DMS114 treated with DMSO at 0.1 percent for 48 hours (cell line): ENCODE results near the gene PPHLN1.
"Not testable (repeated sequence)": the region's sequence is repeated elsewhere in the genome, so short reads cannot be mapped to it uniquely, and the experiment has no call there.

Source experiments
- DNase-seq: peaks from one replicate; lab custom pipeline; 2025; ENCODE audit not compliant: unreplicated experiment; lab: John Stamatoyannopoulos, UW

The PPHLN1 gene

DNA sequence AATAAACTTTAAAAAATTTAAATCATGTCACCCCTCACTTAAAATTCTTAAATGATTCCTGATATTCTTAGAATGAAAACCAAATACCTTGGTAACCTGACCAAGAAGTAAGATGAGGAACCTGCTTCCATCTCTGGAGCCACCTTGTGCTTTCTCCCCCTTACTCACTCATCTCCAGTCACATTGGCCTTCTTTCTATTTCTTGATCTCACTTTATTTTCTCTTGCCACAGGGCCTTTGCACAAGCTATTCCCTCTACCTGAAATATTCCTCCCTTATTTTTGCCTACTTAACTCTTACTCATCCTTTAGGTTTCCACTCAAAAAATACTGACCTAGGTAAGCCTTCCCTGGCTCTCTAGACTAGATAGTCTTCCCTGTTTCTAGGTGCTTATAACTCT is 5.2 kb upstream of the PPHLN1 start:
- no peak for DNase-seq

DNA sequence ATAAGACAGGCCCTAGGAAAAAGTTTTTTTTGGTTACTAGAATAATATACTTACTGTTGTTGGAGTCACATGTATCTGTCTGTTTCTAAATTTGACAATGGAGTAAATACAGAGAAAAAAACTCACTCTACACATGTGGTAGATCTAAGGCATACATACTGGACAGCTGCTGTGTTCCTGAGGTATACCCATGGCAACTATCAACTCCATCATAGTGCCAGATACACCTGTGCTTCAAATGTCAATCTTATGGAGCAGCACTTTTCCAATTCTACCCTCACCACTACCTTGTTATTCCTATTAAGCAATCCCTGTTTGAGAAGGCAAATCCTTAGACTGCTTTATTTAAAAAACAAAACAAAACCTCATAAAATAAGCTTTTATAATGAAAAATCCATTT is 3.4 kb upstream of the PPHLN1 start:
- DNase-seq: no peak

DNA sequence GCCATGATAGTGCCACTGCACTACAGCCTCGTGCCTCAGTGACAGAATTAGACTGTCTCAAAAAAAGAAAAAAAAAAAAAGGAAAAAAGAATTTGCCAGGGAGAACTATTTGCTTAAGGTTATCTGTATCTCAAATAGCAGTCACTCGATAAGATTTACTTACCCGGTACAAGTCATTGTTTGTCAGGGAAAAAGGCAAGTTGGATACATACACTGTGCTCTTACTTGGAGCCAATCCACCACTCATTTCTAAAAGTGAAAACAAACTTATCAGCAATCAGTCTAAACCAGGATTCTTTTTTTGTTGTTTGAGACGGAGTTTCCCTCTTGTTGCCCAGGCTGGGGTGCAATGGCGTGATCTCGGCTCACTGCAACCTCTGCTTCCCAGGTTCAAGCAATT is 2.1 kb upstream of the PPHLN1 start:
- DNase-seq: no peak

DNA sequence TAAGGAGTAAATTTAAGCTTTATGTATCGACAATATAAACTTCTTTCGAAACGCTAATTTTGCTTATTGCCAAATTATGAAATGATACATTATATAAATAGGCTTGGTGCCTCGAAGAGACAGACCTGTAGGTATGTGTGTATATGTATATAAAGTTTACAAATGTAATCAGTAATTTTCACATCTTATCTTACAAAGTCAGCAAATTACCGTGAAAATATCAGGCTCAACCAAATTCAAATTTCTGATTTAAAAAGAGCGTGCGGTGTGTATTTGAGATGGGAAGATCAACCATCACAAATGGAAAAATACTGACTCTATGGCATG is 678 bp upstream of the PPHLN1 start:
- no peak for DNase-seq

DNA sequence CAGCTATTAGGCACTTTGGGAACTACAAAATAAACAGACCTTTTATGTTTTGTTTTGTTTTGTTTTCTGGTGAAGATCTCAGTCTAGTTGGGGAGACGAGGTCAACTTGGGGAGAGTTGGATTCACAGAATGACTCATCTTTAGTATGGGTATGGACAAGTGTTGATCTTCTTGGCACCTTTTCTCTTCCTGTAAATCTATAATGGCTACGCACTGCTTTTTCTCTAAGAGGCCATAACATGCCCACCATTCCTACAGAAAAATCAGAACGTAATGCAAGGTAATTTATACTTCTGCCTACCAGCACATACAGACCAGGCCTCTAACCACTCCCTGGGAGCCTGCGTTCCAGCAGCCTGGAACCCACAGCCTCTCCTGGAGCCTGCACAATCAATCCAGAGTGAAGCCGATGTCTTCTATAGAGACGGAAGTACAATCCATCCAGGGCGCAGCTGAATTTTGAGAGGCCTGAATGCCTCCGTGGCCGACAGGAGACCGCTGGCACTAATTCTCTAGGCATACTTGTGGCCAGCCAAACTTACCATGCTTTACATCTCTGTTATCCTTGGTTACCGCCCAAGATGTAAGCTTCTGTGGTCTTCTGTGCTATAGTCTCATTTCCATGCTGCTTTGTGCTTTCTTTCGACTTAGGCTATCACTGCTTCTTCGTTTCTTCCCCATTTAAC is 717 bp downstream of the PPHLN1 start:
- peak; percentile 19 for DNase-seq

DNA sequence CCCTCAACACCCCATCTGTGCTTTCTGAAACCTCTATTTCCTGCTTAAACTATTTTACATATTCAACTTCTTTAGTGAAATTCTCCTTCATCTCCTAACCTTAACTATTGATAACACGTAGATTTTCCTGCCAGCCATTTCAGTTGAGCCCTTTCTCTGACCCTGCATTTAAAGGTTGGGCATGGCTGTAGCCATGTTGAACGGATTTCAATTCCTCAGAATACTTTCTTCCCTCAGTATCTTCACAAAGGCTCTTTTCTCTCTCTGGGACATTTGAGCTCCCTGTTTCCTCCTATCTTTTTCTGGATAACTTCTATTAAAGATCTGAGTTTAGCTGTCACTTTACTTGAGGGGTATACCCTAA is 1.2 kb downstream of the PPHLN1 start:
- DNase-seq: no peak

DNA sequence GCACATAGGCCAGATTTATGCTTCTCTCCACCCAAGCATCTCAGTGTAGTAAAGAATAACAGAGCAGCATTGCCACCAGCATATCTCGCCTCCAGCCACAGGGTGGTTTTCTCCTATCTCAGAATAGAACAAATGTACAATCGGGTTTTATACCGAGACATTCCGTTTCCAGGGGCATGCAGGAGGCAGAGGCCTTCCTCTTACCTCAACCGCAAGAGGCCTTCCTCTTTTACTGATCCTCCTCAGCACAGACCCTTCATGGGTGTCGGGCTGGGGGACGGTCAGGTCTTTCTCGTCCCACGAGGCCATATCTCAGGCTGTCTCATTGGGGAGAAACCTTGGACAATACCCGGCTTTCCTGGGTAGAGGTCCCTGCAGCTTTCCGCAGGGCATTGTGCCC is 4.1 kb downstream of the PPHLN1 start:
- DNase-seq: not testable (repeated sequence)

DNA sequence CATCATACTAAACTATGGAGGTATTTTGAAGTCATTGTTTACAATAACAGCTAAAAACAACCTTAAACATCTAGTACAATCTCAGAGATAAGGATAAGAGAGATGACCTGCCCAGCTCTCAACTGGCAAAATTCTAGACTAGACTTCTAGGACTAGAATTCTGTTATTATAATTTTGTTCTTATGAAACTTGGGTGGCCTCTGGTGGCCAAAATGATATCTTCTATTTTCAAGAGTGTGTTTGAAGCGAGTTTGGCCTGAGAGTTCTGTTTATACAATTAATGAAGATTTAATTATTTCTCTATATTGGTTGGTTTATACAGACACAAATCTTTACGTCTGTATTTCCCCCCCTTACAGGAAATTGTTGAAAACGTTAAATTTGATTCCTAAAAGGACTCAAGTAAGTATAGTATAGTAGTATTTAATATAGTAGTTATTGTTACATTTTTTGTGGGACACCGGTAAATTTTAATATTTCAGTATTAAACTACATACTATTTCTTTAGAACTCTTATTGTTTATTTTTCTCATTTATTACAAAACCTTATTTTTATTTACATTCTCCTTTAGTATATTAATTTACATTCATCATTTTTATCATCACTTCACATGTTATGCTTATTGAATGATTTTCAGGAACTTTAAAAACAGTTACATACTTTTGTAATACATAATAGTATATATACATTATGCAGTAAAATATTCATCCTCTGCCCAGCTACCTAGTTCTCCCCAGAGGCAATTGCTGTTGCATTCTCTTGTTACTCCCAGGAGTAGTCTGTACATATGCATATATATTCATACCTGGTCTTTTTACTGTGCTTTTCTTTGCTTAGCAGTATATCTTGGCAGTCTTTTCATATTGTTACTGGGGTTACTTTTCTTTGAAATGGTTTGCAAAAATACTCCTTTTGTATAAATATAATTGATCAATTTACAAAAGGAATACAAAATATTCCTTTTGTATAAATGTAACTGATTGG is 6.6 kb downstream of the PPHLN1 start:
- peak; percentile 60 for DNase-seq

DNA sequence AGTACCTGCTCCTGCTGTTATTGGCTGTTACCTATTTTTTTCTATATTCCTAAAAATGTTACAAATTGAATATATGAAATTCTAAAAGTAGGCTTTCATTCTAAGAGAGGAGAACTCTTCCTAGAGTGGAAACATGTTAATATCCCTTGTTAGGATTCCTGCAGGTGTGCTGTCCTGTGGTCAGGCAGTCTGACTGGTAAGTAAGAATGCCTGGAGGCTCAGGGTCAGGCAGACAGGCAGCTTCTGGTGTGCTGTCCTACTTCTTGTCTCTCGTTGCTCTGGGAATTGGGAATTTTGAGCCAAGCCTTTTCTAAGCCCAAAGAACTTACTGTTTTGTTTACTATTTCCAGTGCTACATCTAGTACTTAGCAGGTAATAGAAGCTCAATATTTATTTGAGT is 10.3 kb downstream of the PPHLN1 start:
- no peak for DNase-seq

DNA sequence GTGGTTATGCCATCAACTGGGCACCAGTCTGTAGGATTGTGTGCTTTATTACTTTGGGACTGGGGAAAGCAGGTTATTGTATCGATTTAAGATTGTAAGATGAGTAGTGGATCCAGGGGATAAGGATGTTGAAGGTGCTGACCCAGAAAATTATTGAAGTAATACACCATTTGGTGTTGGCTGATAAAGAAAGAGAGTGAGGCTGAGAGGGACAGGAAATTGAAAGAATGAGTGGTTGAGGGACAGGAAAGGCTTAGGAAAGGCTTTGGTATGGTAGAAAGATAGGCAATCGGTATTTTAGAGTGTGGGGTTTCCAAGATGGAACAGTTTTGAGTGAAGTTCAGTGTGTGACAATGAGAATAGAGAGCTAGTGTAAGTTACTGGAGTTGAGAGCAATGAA is 12.3 kb downstream of the PPHLN1 start:
- DNase-seq: no peak

DNA sequence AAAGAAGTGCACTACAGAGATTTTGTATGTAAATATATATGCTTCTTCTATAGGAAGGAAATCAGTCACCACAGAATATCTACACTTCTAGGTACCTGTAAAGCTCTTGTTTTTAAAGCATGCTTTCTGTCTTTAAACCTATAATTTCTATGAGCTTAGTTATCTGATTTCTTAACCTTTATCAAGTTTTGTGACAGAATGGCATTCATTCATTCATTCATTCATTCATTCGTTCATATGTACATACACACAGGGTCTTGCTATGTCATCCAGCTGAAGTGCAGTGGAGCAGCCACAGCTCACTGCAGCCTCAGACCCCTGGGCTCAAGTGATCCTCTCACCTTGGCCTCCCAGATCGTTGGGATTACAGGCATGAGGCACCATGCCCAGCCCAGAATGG is 16.1 kb downstream of the PPHLN1 start:
- no peak for DNase-seq

DNA sequence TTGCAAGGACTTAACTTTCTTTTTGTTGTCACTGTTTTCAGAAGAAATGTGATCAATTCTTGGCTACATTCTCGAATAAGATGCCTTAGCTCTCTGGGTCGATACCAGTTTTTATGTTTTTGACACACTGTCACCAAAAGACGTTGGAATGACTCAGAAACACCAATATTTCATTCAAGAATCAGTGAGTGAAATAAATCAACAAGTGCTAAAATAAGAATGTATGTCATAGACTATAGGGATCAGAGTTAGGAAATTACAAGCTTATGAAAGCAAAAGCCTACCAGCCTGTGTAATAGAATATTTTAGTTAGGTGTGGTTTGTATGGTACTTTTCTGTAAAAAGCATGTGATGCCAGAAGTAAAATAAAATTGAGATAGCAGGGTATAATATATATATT is 17.8 kb downstream of the PPHLN1 start:
- no peak for DNase-seq

DNA sequence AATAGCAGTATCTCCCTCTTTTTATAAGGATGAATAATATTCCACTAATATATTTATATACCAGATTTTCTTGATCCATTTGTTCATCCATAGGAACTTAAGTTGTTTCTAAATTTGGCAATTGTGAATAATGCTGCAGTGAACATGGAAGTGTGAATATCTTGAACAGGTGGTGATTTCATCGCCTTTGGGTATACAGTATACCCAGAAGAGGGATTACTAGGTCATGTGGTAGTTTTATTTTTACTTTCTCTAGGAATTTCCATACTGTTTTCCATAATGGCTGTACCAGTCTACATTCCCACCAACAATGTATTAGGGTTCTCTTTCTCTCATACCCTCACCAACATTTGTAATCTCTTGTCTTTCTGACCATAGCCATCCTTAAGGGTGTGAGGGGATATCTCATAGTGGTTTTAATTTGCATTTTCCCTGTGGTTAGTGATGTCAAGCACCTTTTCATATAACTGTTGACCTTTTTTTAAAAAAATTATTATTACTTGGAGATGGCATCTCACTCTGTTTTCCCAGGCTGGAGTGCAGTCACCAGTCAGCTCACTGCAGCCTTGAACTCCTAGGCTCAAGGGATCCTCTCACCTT is 20.5 kb downstream of the PPHLN1 start:
- DNase-seq: no peak

DNA sequence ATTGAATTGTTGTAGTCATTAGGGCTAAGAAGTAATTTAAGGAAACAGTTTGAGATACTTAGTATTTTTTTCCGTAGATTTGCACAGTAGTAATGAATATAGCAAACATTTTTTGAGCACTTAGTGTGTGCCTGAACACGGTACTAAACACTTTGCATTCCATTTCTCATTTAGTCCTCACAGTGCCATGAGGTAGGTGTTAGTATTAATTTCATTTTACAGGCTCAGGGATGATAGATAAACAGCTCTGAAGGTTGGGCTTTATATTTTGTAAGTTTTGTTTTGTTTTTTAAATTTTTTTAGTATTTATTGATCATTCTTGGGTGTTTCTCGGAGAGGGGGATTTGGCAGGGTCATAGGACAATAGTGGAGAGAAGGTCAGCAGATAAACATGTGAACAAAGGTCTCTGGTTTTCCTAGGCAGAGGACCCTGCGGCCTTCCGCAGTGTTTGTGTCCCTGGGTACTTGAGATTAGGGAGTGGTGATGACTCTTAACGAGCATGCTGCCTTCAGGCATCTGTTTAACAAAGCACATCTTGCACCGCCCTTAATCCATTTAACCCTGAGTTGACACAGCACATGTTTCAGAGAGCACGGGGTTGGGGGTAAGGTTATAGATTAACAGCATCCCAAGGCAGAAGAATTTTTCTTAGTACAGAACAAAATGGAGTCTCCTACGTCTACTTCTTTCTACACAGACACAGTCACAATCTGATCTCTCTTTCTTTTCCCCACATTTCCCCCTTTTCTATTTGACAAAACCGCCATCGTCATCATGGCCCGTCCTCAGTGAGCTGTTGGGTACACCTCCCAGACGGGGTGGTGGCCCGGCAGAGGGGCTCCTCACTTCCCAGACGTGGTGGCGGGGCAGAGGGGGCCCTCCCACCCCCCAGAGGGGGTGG is 23.4 kb downstream of the PPHLN1 start:
- not testable (repeated sequence) for DNase-seq

DNA sequence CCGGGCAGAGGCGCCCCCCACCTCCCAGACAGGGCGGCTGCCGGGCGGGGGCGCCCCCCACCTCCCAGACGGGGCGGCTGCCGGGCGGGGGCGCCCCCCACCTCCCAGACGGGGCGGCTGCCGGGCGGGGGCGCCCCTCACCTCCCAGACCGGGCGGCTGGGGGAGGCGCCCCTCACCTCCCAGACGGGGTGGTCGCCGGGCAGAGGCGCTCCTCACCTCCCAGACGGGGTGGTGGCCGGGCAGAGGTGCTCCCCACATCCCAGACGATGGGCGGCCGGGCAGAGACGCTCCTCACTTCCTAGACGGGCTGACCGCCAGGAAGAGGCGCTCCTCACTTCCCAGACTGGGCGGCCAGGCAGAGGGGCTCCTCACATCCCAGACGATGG is 24.0 kb downstream of the PPHLN1 start:
- DNase-seq: not testable (repeated sequence)

DNA sequence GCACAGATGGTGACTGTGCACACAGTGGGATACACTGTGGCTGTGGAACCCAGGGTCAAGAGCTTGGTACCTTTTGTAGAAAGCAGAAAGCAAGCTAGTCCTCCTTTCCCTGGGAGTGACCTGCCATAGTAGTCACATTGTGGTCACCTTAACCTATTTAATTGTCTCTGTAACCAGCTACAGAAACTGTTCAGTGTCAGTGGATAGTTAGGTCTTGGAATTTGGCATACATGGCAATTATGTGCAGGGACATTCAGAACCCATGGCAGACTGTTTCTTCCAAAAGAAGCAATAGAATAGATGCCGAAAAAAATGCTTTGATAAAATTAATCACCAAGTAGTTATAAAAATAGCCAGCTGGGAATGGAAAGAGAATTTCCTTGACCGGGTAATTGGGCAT is 30.4 kb downstream of the PPHLN1 start:
- DNase-seq: no peak

DNA sequence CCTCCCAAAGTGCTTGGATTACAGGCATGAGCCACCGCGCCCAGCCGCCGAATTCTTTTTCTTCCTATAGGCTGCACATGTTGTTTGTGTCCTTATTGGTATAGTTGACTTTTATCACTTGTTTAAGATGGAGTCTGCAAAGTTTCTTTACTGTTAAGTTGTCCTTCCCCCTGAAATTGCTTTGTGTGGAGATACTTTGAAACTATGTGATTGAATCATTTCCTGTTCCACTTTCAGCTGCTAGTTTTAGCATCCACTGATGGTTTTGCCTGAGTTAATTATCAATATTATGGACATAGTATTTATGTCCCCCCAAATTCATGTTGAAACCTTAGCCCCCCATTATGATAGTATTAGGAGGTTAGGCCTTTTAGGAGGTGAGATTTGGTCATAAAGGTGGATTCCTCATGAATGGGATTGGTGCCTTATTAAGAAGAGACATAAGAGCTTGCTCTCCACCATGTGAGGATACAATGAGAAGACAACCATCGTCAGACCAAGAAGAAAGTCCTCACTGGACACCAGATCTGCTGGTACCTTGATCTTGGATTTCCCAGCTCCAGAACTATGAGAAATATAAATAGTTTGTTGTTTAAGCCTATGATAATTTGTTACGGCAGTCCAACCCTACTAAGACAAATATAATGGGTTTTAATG is 34.9 kb downstream of the PPHLN1 start:
- no peak for DNase-seq

DNA sequence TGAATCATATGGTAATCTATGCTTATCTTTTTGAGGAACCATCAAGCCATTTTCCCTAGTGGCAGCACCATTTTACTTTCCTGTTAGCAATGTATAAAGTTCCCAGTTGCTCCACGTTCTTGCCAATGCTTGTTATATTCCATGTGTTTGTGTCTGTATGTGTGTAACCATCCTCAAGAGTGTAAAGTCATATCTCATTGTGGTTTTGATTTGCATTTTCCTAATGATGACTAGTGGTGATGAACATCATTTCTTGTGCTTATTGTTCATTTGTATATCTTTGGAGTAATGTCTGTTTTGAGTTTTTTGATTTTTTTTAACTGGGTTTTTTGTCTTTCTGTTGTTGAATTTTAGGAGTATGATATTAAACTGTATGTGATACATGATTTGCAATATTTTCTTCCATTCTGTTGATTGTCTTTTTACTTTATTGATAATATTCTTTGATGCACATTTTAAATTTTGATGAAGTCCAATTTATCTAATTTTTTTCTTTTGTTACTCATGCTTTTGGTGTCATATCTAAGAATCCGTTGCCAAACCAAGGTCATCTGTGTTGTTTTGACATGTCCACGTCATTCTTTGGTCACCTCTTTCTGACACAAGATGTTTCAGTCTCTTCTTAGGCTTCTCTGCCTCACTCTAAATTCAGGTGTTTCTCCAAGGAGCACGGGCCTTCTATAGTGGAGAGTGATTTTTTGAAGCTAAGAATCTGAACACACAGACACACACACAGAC is 36.1 kb downstream of the PPHLN1 start:
- DNase-seq: no peak

DNA sequence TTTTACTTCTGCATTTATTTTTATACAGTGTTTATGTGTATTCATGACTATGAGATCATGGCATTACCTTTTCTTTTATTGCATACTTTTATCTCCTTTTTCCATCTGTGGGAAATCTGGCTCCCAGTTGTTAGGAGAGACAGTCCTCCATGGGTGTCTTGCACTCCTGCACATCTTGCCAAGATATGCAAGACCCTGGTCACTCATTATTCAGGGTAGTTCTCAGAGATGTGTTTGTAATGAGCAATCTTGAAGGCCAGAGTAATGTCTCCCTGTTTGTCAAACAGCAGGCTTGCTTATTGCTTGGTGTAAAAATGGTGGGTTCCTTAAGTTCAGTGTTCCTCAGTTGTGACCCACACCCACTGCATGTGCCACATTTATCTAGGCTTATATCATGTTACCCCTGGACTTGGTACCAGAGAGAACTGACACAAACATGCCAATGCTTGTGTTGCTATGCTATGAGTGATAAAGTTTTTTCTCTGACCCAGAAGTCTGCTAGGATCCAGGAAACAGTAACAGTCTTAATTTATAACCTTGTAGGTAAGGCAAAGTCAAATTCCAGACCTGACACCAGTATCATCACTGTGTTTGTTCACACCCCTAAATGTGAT is 36.8 kb downstream of the PPHLN1 start:
- DNase-seq: no peak

DNA sequence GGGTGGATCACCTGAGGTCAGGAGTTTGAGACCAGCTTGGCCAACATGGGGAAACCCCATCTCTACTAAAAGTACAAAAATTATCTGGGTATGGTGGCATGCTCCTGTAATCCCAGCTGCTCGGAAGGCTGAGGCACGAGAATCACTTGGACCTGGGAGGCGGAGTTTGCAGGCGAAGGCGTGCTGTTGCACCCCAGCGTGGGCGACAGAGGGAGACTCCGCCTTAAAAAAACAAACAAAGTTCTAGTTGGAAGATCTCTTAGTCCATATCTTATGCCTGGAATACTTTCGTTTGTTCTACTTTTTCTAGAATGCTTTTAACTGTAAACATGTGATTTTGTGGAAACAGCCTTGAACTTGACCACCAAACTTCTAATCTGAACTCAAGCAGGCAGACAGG is 38.7 kb downstream of the PPHLN1 start:
- DNase-seq: no peak
